ENCODE measurements around the gene SHB.
A peak's percentile ranks its signal among the peaks of the same experiment; 100 is the strongest.
"Not testable (repeated sequence)": the region's sequence is repeated elsewhere in the genome, so short reads cannot be mapped to it uniquely, and the experiment has no call there.

The SHB gene

GRCh38 chr9:38062498-38063362 lies 6.3 kb downstream of the SHB start:
- no peak for DNase-seq

GRCh38 chr9:38062106-38062497 lies 6.9 kb downstream of the SHB start:
- no peak for DNase-seq

GRCh38 chr9:38061326-38061977 lies 7.6 kb downstream of the SHB start:
- no peak for DNase-seq

GRCh38 chr9:38060681-38061080 lies 8.3 kb downstream of the SHB start:
- no peak for DNase-seq

GRCh38 chr9:38059233-38059936 lies 9.6 kb downstream of the SHB start:
- DNase-seq: no peak

- no peak for DNase-seq
Observed at GRCh38 chr9:38058452-38059232, 10.4 kb downstream of the SHB start.

- DNase-seq: peak; percentile 57
Observed at GRCh38 chr9:38057416-38058195, 11.4 kb downstream of the SHB start.

GRCh38 chr9:38054653-38055052 lies 14.4 kb downstream of the SHB start:
- DNase-seq: no peak

GRCh38 chr9:38053697-38054461 lies 15.1 kb downstream of the SHB start:
- DNase-seq: no peak

- no peak for DNase-seq
Observed at GRCh38 chr9:38051780-38052546, 17.1 kb downstream of the SHB start.

- DNase-seq: no peak
Observed at GRCh38 chr9:38048316-38048969, 20.6 kb downstream of the SHB start.

- peak; percentile 39 for DNase-seq
Observed at GRCh38 chr9:38047301-38048251, 21.5 kb downstream of the SHB start.

- no peak for DNase-seq
Observed at GRCh38 chr9:38046661-38047300, 22.2 kb downstream of the SHB start.

GRCh38 chr9:38045939-38046338 lies 23.1 kb downstream of the SHB start:
- DNase-seq: not testable (repeated sequence)

- DNase-seq: no peak
Observed at GRCh38 chr9:38044706-38045105, 24.3 kb downstream of the SHB start.

GRCh38 chr9:38043931-38044623 lies 24.9 kb downstream of the SHB start:
- DNase-seq: no peak

- DNase-seq: no peak
Observed at GRCh38 chr9:38042626-38043357, 26.2 kb downstream of the SHB start.
